GM12872 (cell line): ENCODE data around the gene SLC52A1.

Experiments
- TF ChIP-seq, protein P1 (sequence below): IDR thresholded peaks from 3 replicates; pipeline ENCODE4 v1.5.1; 2011; ENCODE audit warnings: low read depth, mild to moderate bottlenecking, low read length, moderate library complexity; ENCODE audit not compliant: insufficient read depth

Gene SLC52A1

DNA sequence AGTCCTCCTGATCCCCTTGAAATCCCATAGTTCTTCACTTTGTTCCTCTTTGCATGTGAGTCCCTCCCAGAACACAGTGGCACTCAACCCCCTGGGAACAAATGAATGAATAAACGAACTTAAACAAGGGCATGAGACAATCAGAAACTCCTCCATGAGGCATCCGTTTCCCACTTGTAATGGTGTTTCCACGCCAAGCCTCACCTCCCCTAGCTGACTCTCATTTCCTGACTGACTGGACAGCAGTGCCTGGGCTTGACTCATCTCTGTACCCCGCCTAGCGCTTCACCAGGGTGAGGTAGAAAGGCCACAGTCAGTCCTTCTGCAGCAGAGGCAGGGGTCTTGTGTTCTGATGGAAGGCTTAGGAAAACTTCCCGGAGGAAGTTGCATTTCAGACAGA lies 23.3 kb downstream of the SLC52A1 start:
- TF ChIP-seq, protein P1, sequence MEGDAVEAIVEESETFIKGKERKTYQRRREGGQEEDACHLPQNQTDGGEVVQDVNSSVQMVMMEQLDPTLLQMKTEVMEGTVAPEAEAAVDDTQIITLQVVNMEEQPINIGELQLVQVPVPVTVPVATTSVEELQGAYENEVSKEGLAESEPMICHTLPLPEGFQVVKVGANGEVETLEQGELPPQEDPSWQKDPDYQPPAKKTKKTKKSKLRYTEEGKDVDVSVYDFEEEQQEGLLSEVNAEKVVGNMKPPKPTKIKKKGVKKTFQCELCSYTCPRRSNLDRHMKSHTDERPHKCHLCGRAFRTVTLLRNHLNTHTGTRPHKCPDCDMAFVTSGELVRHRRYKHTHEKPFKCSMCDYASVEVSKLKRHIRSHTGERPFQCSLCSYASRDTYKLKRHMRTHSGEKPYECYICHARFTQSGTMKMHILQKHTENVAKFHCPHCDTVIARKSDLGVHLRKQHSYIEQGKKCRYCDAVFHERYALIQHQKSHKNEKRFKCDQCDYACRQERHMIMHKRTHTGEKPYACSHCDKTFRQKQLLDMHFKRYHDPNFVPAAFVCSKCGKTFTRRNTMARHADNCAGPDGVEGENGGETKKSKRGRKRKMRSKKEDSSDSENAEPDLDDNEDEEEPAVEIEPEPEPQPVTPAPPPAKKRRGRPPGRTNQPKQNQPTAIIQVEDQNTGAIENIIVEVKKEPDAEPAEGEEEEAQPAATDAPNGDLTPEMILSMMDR = no peak

DNA sequence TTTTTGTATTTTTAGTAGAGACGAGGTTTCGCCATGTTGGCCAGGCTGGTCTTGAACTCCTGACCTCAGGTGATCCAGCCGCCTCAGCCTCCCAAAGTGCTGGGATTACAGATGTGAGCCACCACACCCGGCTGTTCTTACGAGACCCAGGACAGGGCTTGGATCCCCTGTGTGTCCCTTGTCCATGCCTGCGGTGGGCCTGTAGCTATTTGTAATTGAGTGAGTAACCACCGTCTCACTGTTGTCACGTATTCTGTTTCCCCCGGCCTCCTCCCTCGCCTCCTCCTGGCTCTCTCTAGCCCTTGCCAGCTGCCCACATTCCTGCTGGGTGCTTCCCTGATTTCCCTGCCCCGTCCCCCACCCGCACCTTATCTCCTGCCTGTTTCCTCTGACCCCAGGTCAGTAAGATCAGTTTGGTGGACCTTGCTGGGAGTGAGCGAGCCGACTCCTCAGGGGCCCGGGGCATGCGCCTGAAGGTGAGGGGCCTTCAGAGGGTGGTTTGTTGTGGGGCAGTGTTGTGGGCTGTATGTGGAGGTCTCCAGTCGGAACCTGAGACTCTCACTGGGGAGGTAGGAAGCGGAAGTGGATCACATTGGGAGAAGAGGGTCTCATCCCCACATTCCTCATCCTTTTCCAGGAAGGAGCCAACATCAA lies 31.9 kb downstream of the SLC52A1 start:
- TF ChIP-seq, protein P1 = no peak

DNA sequence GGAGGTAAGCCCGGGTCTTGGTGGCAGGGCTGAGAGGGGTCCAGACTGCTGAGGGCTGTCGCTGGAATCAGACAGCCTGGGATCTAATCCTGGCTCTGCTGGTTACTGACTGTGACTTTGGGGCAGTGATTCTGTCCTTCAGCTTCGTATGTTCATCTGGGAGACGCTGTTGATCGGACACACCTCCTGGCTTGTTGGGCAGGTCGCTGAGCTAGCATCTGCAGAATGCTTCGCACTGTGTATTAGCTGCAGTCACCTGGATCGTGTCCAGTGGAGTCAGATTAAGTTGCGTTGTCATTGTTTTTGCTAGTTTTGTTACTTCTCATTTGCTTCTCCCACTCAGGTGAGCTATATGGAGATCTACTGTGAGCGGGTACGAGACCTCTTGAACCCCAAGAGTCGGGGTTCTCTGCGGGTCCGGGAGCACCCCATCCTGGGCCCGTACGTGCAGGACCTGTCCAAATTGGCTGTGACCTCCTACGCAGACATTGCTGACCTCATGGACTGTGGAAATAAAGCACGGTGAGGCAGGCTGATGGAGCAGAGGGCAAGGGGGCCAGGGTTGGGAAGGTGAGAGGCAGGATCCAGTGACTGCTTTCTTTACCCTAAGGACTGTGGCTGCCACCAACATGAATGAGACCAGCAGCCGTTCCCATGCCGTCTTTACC lies 33.0 kb downstream of the SLC52A1 start:
- TF ChIP-seq, protein P1 = no peak

DNA sequence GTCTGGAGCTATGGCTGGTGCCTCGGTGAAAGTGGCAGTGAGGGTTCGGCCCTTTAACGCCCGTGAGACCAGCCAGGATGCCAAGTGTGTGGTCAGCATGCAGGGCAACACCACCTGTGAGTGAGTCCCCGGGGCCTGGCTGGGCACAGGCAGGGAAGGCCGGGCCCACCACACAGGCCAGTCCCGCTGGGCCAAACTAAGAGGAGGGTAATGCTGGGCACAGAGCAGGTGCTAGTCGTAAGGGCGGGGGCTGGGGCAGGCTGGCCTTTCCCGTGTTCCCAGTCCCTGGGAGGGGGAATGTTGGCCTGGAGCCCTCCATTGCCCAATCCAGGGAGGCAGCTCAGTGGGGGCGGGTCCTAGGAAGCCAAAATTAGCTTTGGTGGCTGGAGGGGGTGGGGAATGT lies 35.0 kb downstream of the SLC52A1 start:
- TF ChIP-seq, protein P1 = no peak

DNA sequence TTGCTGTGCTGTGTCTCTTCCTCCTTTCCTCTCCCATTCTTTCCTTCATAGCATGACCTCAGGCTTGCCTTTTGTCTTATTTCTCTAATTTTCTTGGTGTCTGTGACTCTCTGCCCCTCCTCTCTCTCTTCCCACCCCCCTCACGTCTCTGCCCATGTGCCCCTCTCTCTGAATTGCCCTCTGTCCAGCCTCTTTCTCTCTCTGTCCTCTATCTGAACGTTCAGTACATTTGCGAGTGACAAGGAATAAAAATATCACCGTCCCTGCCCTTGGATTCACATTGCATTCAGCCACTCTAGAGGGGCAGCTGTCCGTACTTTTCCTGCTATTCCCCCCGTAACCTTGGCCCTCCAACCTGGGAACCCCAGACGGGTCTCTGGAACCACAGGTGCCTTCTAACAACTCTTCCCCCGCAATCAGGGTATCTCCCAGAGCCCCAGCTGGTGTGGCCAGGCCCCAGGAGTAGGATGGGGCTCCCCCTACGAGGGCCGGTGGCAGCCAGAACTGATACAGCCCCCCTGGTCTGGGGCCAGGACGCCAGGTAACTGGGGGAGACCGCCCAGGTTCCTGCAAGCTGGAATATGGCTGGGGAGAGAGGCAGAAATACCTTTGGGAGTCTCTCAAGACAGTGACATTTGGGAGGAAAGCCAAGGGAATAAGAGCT lies 35.7 kb downstream of the SLC52A1 start:
- TF ChIP-seq, protein P1 = no peak

DNA sequence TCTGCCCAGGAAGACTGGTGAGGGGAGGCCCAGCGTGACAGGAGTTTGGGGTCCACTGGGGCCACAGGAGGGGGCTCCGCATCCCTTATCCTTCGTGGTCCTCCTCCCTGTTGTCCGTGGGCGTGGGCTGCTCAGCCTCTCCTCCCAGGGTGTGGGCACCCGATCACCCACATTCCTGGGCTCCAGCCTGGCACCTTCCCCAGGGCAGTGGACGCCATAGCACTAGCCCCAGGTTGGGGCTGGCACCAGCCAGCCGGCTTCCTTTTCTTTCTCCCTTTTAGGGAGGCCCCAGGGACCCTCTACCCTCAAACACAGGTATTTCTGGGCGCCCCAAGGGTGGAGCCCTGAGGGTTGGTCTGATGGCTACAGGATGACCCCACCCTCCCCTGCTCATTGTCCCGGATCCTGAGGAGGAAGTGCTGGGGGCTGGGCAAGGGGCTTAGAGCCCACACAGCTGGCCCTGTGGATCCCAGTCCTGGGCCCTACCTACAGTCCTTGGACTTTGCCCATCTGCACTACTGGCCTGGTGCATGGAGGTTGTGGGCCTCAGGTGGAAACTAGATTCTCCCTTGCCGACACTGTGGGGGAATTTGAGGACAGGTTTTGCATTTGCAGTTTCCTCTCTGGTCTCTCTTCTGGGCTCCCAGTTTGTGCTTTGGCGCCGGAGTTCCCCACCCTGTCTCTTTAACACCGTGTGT lies 36.3 kb downstream of the SLC52A1 start:
- TF ChIP-seq, protein P1 = no peak

DNA sequence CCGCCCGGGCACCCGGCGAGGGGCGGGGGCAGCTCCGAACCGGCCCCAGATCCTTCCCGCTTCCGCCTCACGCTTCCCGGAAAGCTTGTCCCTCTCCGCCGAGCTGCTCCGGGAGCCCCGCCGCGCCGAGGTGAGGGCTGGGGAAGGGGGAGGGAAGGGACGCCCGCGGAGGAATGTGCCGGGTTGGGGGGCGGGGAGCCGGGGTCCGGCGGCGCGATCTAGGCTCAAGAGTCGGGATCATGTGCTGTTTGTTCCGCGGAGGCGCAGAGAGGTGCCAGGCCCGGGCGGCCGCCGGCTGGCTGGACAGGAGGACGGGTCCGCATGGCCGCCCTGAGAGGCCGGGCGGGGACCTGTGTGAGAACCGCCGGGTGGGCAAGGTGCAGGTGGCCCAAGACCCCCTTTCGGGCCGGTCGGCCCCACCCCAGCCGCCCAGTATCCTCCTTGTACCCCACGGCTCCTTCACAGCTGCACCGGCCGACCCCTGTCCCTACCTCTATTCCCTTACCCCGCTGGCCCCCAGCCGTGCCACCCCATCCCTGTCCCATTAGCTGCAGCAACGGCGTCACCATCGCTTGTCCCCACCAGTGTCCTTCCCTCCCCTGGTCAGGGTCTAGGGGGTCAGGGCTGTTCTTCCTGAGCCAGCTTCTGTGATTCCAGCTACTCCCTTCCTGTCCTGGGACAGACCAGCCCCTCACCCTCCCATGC lies 37.0 kb downstream of the SLC52A1 start:
- TF ChIP-seq, protein P1 = no peak
